Measurements from ENCODE around the gene KLHL26.

The KLHL26 gene

DNA sequence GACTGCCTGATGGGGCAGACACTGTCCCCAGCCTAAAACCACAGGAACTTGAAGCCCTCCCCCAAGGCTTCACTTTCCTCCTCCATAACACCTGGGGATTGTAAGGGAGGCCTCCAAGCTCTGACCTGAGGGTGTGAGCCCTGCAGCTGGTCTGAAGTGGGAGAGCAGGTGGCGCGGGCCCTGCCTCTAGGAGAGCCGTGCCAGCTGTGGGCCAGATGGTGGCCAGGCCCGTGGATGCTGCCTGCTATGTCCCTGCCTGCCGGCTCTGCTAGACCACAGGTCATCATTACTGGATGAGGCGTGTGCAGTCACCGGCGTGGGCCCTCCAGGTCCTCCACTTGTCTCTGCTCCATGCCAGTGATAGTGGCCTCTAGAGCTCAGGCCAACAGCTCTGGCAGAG, 3.5 kb upstream of the KLHL26 start:
- H3K79me2 ChIP-seq (ENCODE audit: insufficient read depth, low read length), result peaks cover 14% of the 10 kb centered on the region; the same call in 1 of the 2 replicates
- TF ChIP-seq, protein P1, sequence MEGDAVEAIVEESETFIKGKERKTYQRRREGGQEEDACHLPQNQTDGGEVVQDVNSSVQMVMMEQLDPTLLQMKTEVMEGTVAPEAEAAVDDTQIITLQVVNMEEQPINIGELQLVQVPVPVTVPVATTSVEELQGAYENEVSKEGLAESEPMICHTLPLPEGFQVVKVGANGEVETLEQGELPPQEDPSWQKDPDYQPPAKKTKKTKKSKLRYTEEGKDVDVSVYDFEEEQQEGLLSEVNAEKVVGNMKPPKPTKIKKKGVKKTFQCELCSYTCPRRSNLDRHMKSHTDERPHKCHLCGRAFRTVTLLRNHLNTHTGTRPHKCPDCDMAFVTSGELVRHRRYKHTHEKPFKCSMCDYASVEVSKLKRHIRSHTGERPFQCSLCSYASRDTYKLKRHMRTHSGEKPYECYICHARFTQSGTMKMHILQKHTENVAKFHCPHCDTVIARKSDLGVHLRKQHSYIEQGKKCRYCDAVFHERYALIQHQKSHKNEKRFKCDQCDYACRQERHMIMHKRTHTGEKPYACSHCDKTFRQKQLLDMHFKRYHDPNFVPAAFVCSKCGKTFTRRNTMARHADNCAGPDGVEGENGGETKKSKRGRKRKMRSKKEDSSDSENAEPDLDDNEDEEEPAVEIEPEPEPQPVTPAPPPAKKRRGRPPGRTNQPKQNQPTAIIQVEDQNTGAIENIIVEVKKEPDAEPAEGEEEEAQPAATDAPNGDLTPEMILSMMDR (conservative IDR thresholded peaks at IDR 0.05; ENCODE audit: low read length), result no peak

GRCh38 chr19:18634612-18635297, 2.1 kb upstream of the KLHL26 start:
- H3K4me3 ChIP-seq (ENCODE audit: low read length, poor library complexity, severe bottlenecking), result no peak overlapping the region
- TF ChIP-seq, protein P1 (conservative IDR thresholded peaks at IDR 0.05; ENCODE audit: low read length), result no peak
- TF ChIP-seq EZH2phosphoT487 (IDR thresholded peaks at IDR 0.05; ENCODE audit: borderline replicate concordance), result no peak
- H3K9ac ChIP-seq (ENCODE audit: low read depth, low read length, poor library complexity, severe bottlenecking), result no peak overlapping the region
- no peaks in the 10 kb centered on the region for H3F3A ChIP-seq (ENCODE audit: low read depth)
- H3K36me3 ChIP-seq (ENCODE audit: insufficient read depth, low read length), result no peaks in the 10 kb centered on the region
- H3K79me2 ChIP-seq (ENCODE audit: insufficient read depth, low read length), result peaks cover 16% of the 10 kb centered on the region; the same call in 1 of the 2 replicates
- peaks cover 9% of the 10 kb centered on the region for H3K4me1 ChIP-seq (ENCODE audit: insufficient read depth, low read length, poor library complexity, severe bottlenecking)
- H3K9me2 ChIP-seq (replicated peaks; ENCODE audit: low read depth, low read length), result no peaks in the 10 kb centered on the region
- no peaks in the 10 kb centered on the region for H3K9me3 ChIP-seq (ENCODE audit: insufficient read depth, low read depth, low read length)
- no peak overlapping the region for H3K4me2 ChIP-seq (ENCODE audit: low read depth, low read length, poor library complexity, severe bottlenecking)
- H4K20me1 ChIP-seq (ENCODE audit: insufficient read depth, low read length, poor library complexity, severe bottlenecking), result peaks cover 5% of the 10 kb centered on the region
- no peaks in the 10 kb centered on the region for H3K27me3 ChIP-seq (ENCODE audit: insufficient read depth, low read length, poor library complexity, severe bottlenecking)
- no peak overlapping the region for H2AFZ ChIP-seq (ENCODE audit: low read length)

More for the DNA sequence above, 3.5 kb upstream of the KLHL26 start:
- Histone ChIP-seq H3K27me3 (ENCODE audit: insufficient read depth, low read length, poor library complexity, severe bottlenecking) (no peaks in the 10 kb centered on the region), H3K4me1 (ENCODE audit: insufficient read depth, low read length, poor library complexity, severe bottlenecking) (peaks cover 7% of the 10 kb centered on the region), H3K36me3 (ENCODE audit: insufficient read depth, low read length) (no peaks in the 10 kb centered on the region), H2AFZ (ENCODE audit: low read length) (no peak overlapping the region), H3K9me3 (ENCODE audit: insufficient read depth, low read depth, low read length) (no peaks in the 10 kb centered on the region), H3K9me2 (replicated peaks; ENCODE audit: low read depth, low read length) (no peaks in the 10 kb centered on the region), H3K4me3 (ENCODE audit: low read length, poor library complexity, severe bottlenecking) (no peak overlapping the region), H3F3A (ENCODE audit: low read depth) (no peaks in the 10 kb centered on the region), H3K4me2 (ENCODE audit: low read depth, low read length, poor library complexity, severe bottlenecking) (no peak overlapping the region), H4K20me1 (ENCODE audit: insufficient read depth, low read length, poor library complexity, severe bottlenecking) (peaks cover 5% of the 10 kb centered on the region), H3K9ac (ENCODE audit: low read depth, low read length, poor library complexity, severe bottlenecking) (no peak overlapping the region)

- no peaks in the 10 kb centered on the region for H3K27me3 ChIP-seq (ENCODE audit: insufficient read depth, low read length, poor library complexity, severe bottlenecking)
- no peaks in the 10 kb centered on the region for H3K9me3 ChIP-seq (ENCODE audit: insufficient read depth, low read depth, low read length)
- no peak overlapping the region for H3K9ac ChIP-seq (ENCODE audit: low read depth, low read length, poor library complexity, severe bottlenecking)
- peaks cover 5% of the 10 kb centered on the region for H4K20me1 ChIP-seq (ENCODE audit: insufficient read depth, low read length, poor library complexity, severe bottlenecking)
- no peaks in the 10 kb centered on the region for H3K36me3 ChIP-seq (ENCODE audit: insufficient read depth, low read length)
- H3F3A ChIP-seq (ENCODE audit: low read depth), result no peaks in the 10 kb centered on the region
- H3K79me2 ChIP-seq (ENCODE audit: insufficient read depth, low read length), result peaks cover 16% of the 10 kb centered on the region; the same call in 1 of the 2 replicates
- peak overlapping the region; percentile 22 for H3K4me3 ChIP-seq (ENCODE audit: low read length, poor library complexity, severe bottlenecking)
- TF ChIP-seq, protein P1 (conservative IDR thresholded peaks at IDR 0.05; ENCODE audit: low read length), result no peak
- no peak for TF ChIP-seq EZH2phosphoT487 (IDR thresholded peaks at IDR 0.05; ENCODE audit: borderline replicate concordance)
- no peaks in the 10 kb centered on the region for H3K9me2 ChIP-seq (replicated peaks; ENCODE audit: low read depth, low read length)
- H3K4me2 ChIP-seq (ENCODE audit: low read depth, low read length, poor library complexity, severe bottlenecking), result peak overlapping the region; percentile 26
- no peak overlapping the region for H2AFZ ChIP-seq (ENCODE audit: low read length)
- H3K4me1 ChIP-seq (ENCODE audit: insufficient read depth, low read length, poor library complexity, severe bottlenecking), result peaks cover 11% of the 10 kb centered on the region
Observed at GRCh38 chr19:18635831-18636182, 1.0 kb upstream of the KLHL26 start.

Measured in Loucy (cell line).